Endothelial cell (in vitro differentiated cells): ENCODE measurements around the gene ERC1. TPM values are rescaled to one million over a fixed set of nuclear protein-coding genes. Genes with fewer than 3 reads are reported as not detected.
A peak's percentile ranks its signal among the peaks of the same experiment; 100 is the strongest.

ENCODE experiments used
- DNase-seq: peaks from one replicate; pipeline ENCODE4 v3.0.0; 2021; ENCODE audit warnings: low spot score
- H3K27ac Mint-ChIP-seq: one replicate; pipeline ENCODE4 v1.8.0; 2021; ENCODE audit warnings: mixed read lengths, inconsistent platforms; ENCODE audit not compliant: unreplicated experiment
- H3K27me3 Mint-ChIP-seq: one replicate; pipeline ENCODE4 v1.8.0; 2021; ENCODE audit warnings: mild to moderate bottlenecking, moderate library complexity, mixed read lengths, inconsistent platforms; ENCODE audit not compliant: unreplicated experiment
- H3K36me3 Mint-ChIP-seq: one replicate; pipeline ENCODE4 v1.8.0; 2021; ENCODE audit warnings: mild to moderate bottlenecking, low read depth, mixed read lengths, inconsistent platforms; ENCODE audit not compliant: unreplicated experiment
- H3K4me1 Mint-ChIP-seq: one replicate; pipeline ENCODE4 v1.8.0; 2021; ENCODE audit warnings: mild to moderate bottlenecking, mixed read lengths, inconsistent platforms; ENCODE audit not compliant: unreplicated experiment
- H3K4me3 Mint-ChIP-seq: one replicate; pipeline ENCODE4 v1.8.0; 2021; ENCODE audit warnings: mild to moderate bottlenecking, mixed read lengths, inconsistent platforms; ENCODE audit not compliant: unreplicated experiment
- H3K9me3 Mint-ChIP-seq: one replicate; pipeline ENCODE4 v1.8.0; 2021; ENCODE audit warnings: mixed read lengths, inconsistent platforms; ENCODE audit not compliant: unreplicated experiment
- total RNA-seq: library from RNA; stranded (reverse); fragmentation: NEBNext Ultra II Directional; extraction: Animal tissue kit (Norgen Biotek cat#: 25700); gene quantifications from one replicate; pipeline ENCODE4 v1.2.1, GENCODE V29; 2021; ENCODE audit not compliant: unreplicated experiment
- TF ChIP-seq, protein P1 (sequence below): fragments of 200-600 bp; sonication (generic); IDR thresholded peaks from one replicate; pipeline ENCODE4 v1.5.0; 2021; ENCODE audit warnings: antibody characterized with exemption; ENCODE audit not compliant: unreplicated experiment

ERC1 gene
- total RNA-seq, 1 donor from 2014 or later = 57.9 TPM

- H3K27me3 Mint-ChIP-seq = no peaks in the 10 kb centered on the region
- peaks cover 19% of the 10 kb centered on the region for H3K36me3 Mint-ChIP-seq
- DNase-seq = no peak
- H3K4me3 Mint-ChIP-seq = no peak overlapping the region
- TF ChIP-seq, protein P1, sequence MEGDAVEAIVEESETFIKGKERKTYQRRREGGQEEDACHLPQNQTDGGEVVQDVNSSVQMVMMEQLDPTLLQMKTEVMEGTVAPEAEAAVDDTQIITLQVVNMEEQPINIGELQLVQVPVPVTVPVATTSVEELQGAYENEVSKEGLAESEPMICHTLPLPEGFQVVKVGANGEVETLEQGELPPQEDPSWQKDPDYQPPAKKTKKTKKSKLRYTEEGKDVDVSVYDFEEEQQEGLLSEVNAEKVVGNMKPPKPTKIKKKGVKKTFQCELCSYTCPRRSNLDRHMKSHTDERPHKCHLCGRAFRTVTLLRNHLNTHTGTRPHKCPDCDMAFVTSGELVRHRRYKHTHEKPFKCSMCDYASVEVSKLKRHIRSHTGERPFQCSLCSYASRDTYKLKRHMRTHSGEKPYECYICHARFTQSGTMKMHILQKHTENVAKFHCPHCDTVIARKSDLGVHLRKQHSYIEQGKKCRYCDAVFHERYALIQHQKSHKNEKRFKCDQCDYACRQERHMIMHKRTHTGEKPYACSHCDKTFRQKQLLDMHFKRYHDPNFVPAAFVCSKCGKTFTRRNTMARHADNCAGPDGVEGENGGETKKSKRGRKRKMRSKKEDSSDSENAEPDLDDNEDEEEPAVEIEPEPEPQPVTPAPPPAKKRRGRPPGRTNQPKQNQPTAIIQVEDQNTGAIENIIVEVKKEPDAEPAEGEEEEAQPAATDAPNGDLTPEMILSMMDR = no peak
- no peaks in the 10 kb centered on the region for H3K4me1 Mint-ChIP-seq
- H3K9me3 Mint-ChIP-seq = no peaks in the 10 kb centered on the region
- H3K27ac Mint-ChIP-seq = no peak overlapping the region
Observed at GRCh38 chr12:1373901-1374735, 383.1 kb downstream of the ERC1 start.

DNA sequence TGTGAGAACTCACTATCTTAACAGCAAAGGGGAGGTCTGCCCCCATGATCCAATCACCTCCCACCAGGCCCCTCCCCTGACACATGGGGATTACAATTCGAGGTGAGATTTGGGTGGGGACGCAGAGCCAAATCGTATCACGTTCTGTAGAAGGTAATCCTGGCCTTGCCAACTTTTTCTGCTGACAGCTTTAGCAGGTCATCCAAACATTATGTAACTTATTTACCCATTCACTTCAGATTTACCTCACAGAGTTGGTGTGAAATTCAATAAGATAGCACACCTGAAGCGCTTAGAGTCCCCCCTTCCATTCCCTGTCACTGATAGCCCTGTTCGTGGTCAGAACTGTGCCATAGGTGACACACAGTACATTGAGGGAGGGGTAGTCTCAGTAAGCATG lies 384.3 kb downstream of the ERC1 start:
- DNase-seq = no peak
- H3K27ac Mint-ChIP-seq = no peak overlapping the region
- peaks cover 19% of the 10 kb centered on the region for H3K36me3 Mint-ChIP-seq

GRCh38 chr12:1377117-1377516 lies 386.1 kb downstream of the ERC1 start:
- no peak overlapping the region for H3K4me3 Mint-ChIP-seq
- TF ChIP-seq, protein P1 = no peak
- no peak for DNase-seq
- no peaks in the 10 kb centered on the region for H3K4me1 Mint-ChIP-seq
- H3K9me3 Mint-ChIP-seq = no peaks in the 10 kb centered on the region
- H3K27me3 Mint-ChIP-seq = peaks cover 1% of the 10 kb centered on the region
- no peak overlapping the region for H3K27ac Mint-ChIP-seq
- peaks cover 19% of the 10 kb centered on the region for H3K36me3 Mint-ChIP-seq

More for the DNA sequence above, 384.3 kb downstream of the ERC1 start:
- no peaks in the 10 kb centered on the region for H3K9me3 Mint-ChIP-seq
- no peaks in the 10 kb centered on the region for H3K27me3 Mint-ChIP-seq
- H3K4me1 Mint-ChIP-seq = no peaks in the 10 kb centered on the region
- TF ChIP-seq, protein P1 = no peak
- H3K4me3 Mint-ChIP-seq = peak overlapping the region; percentile 24

DNA sequence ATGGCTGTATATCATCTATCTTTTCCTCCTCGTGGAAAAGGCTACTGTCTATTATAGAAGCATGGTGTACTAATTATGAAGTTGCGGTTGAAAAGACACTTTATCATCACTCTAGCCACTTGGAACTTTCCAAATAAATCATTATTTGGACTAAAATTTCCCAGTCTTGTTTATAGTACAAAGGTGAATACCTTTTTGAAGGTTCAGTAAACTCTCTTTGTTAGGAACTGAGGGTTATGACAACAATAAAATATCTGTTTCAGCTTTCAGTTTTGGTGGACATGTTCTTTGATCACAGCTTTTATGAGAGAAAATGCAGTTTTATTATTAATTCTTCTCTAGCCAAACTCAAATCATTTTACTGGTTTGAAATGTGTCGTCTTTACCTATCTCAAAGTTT lies 386.7 kb downstream of the ERC1 start:
- H3K36me3 Mint-ChIP-seq = peaks cover 19% of the 10 kb centered on the region
- no peaks in the 10 kb centered on the region for H3K4me1 Mint-ChIP-seq
- no peaks in the 10 kb centered on the region for H3K9me3 Mint-ChIP-seq
- DNase-seq = no peak
- peaks cover 1% of the 10 kb centered on the region for H3K27me3 Mint-ChIP-seq
- TF ChIP-seq, protein P1 = no peak
- no peak overlapping the region for H3K4me3 Mint-ChIP-seq
- H3K27ac Mint-ChIP-seq = no peak overlapping the region

DNA sequence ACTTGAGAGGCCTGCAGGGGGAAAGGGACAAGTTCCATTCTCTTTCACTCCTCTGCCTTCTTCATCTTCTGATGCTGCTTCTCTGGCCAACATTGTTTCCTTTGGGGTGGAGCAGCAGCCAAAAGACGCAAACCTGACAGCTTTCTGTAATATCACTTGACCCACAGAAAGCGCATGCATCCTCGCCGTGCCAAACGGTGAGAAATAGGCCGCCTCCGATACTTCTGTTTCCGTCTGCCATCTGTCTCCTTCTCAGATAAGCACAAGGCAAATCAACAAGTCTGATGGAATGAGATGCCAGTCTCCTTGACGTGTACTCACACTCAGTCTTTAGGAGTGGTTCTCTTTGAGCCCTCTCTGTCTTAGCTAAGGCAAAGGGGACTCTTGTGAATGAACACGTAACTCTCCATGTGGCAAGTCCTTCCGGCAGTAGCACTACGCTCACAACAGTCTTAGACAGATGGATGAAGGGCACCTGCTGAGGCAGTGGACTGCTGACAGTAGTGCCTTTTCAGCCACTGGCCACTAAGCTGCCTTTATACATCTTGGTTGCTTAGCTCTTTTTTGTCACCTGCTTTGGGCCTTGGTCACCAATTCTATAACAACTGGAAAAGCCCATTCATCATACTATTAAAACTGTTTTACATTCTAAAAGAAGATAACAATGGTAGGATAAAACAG lies 389.3 kb downstream of the ERC1 start:
- no peaks in the 10 kb centered on the region for H3K9me3 Mint-ChIP-seq
- no peak overlapping the region for H3K4me3 Mint-ChIP-seq
- no peak for DNase-seq
- peaks cover 1% of the 10 kb centered on the region for H3K27me3 Mint-ChIP-seq
- no peaks in the 10 kb centered on the region for H3K4me1 Mint-ChIP-seq
- TF ChIP-seq, protein P1 = no peak
- H3K27ac Mint-ChIP-seq = no peak overlapping the region
- H3K36me3 Mint-ChIP-seq = peaks cover 14% of the 10 kb centered on the region
